Natural killer cell (primary cell): ENCODE data around the gene SRRD. TPM values are rescaled to one million over a fixed set of nuclear protein-coding genes. Genes with fewer than 3 reads are reported as not detected.
A peak's percentile ranks its signal among the peaks of the same experiment; 100 is the strongest.

Experiments
- ATAC-seq, 3 donors: fragments of 150-1000 bp in 2 of 3; fragments of 200-7000 bp in 1 of 3; cut with Tn5 transposase; 1 replicate in 1 of 3; 2 replicates in 2 of 3; pipeline ENCODE4 v1.10.0; 2021; ENCODE audit warnings: mild to moderate bottlenecking in 2 of 3, moderate library complexity in 2 of 3
- DNase-seq, 2 donors: peaks; one replicate each; pipeline versions ENCODE4 v3.0.0 to v3.0.0-alpha.2; 2013 to 2021; ENCODE audit warnings: mixed read lengths in 1 of 2
- H3K27ac ChIP-seq: one replicate; pipeline ENCODE4 v1.5.1; 2013; ENCODE audit warnings: mild to moderate bottlenecking, low read length
- H3K27me3 ChIP-seq: one replicate; pipeline ENCODE4 v1.6.1; 2013; ENCODE audit warnings: low read length; ENCODE audit not compliant: control insufficient read depth, insufficient read depth
- H3K36me3 ChIP-seq: one replicate; pipeline ENCODE4 v1.6.1; 2013; ENCODE audit warnings: low read length; ENCODE audit not compliant: control insufficient read depth, insufficient read depth
- H3K4me1 ChIP-seq: one replicate; pipeline ENCODE4 v1.6.1; 2013; ENCODE audit warnings: low read length; ENCODE audit not compliant: control insufficient read depth, insufficient read depth
- H3K4me3 ChIP-seq: one replicate; pipeline ENCODE4 v1.5.1; 2013; ENCODE audit warnings: low read length
- H3K9me3 ChIP-seq: one replicate; pipeline ENCODE4 v1.6.1; 2013; ENCODE audit warnings: low read length; ENCODE audit not compliant: control insufficient read depth, insufficient read depth
- H3K27ac Mint-ChIP-seq, 2 donors: one replicate each; pipeline ENCODE4 v1.8.0; 2022; ENCODE audit warnings: mild to moderate bottlenecking in 2 of 2, mixed read lengths in 2 of 2, moderate library complexity in 1 of 2
- H3K27me3 Mint-ChIP-seq, 2 donors: one replicate each; pipeline ENCODE4 v1.8.0; 2022; ENCODE audit warnings: low read depth in 2 of 2, mixed read lengths in 2 of 2
- H3K36me3 Mint-ChIP-seq: one replicate; pipeline ENCODE4 v1.8.0; 2022; ENCODE audit warnings: mixed read lengths
- H3K4me1 Mint-ChIP-seq, 2 donors: one replicate each; pipeline ENCODE4 v1.8.0; 2022; ENCODE audit warnings: mixed read lengths in 2 of 2
- H3K4me3 Mint-ChIP-seq: one replicate; pipeline ENCODE4 v1.8.0; 2022; ENCODE audit warnings: mild to moderate bottlenecking, moderate library complexity, mixed read lengths
- H3K9me3 Mint-ChIP-seq, 2 donors: one replicate each; pipeline ENCODE4 v1.8.0; 2022; ENCODE audit warnings: mixed read lengths in 2 of 2
- WGBS: methylation state at CpG from one replicate; pipeline ENCODE4 v1.1.7; 2013; ENCODE audit warnings: missing lambda C conversion rate; ENCODE audit not compliant: insufficient coverage; 5-methylcytosine and 5-hydroxymethylcytosine counted together
- intact Hi-C: fragments of 100-400 bp; cut with micrococcal nuclease; formaldehyde crosslinking; loops from one replicate; pipeline ENCODE4 v1.14.2; 2022
- total RNA-seq, 4 donors: library from RNA; stranded (reverse); fragments of 120-200 nt in 1 of 4; gene quantifications; one replicate each; pipeline versions ENCODE4 v1.2.3 to v1.2.4, GENCODE V29; 2013 to 2022
- TF ChIP-seq, protein P1 (sequence below): fragments of 200-600 bp; IDR thresholded peaks from one replicate; pipeline ENCODE4 v1.8.0; 2022; ENCODE audit warnings: antibody characterized with exemption

SRRD gene
- total RNA-seq, 3 donors from 2014 or later (not counting 1 experiment from before 2014, with no cell fraction given) = 18.8 to 21.5 (median 21.4) TPM

- no peaks in the 10 kb centered on the region for H3K27me3 ChIP-seq
- peaks cover 31 to 37% of the 10 kb centered on the region in 2 donors for H3K4me1 Mint-ChIP-seq
- no peak overlapping the region for H3K4me3 ChIP-seq
- intact Hi-C loops = no loop called here
- WGBS = 91% methylated on average over 12 of the region's 12 CpGs
- peak overlapping the region; percentile 1 for H3K27ac ChIP-seq
- DNase-seq = no peak
- no peak overlapping the region for H3K4me3 Mint-ChIP-seq
- peaks cover 5% of the 10 kb centered on the region for H3K4me1 ChIP-seq
- no peaks in the 10 kb centered on the region for H3K27me3 Mint-ChIP-seq
- H3K9me3 Mint-ChIP-seq = no peaks in the 10 kb centered on the region
- TF ChIP-seq, protein P1, sequence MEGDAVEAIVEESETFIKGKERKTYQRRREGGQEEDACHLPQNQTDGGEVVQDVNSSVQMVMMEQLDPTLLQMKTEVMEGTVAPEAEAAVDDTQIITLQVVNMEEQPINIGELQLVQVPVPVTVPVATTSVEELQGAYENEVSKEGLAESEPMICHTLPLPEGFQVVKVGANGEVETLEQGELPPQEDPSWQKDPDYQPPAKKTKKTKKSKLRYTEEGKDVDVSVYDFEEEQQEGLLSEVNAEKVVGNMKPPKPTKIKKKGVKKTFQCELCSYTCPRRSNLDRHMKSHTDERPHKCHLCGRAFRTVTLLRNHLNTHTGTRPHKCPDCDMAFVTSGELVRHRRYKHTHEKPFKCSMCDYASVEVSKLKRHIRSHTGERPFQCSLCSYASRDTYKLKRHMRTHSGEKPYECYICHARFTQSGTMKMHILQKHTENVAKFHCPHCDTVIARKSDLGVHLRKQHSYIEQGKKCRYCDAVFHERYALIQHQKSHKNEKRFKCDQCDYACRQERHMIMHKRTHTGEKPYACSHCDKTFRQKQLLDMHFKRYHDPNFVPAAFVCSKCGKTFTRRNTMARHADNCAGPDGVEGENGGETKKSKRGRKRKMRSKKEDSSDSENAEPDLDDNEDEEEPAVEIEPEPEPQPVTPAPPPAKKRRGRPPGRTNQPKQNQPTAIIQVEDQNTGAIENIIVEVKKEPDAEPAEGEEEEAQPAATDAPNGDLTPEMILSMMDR = no peak
- ATAC-seq = no peak
- H3K36me3 Mint-ChIP-seq = peaks cover 5% of the 10 kb centered on the region
- H3K9me3 ChIP-seq = no peaks in the 10 kb centered on the region
- peaks cover 83% of the 10 kb centered on the region for H3K36me3 ChIP-seq
- peak overlapping the region; percentile 79 to 88 for H3K27ac Mint-ChIP-seq
Observed at GRCh38 chr22:26536056-26536761, 52.5 kb downstream of the SRRD start.

DNA sequence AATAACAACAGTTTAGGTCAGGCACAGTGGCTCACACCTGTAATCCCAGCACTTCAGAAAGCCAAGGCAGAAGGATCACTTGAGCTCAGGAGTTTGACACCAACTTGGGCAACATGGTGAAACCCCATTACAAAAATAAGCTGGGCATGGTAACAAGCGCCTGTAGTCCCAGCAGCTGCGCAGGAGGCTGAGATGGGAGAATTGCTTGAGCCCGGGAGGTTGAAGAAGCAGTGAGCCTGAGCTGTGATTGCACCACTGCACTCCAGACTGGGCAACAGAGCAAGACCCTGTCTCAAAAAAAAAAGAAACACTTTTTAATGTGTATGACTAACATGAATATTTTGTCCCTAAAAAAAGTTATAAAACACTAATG lies 53.1 kb downstream of the SRRD start:
- Mint-ChIP-seq H3K9me3 (no peaks in the 10 kb centered on the region), H3K27ac (peak overlapping the region; percentile 79 to 88), H3K4me1 (peaks cover 31 to 37% of the 10 kb centered on the region in 2 donors), H3K27me3 (no peaks in the 10 kb centered on the region), H3K36me3 (no peaks in the 10 kb centered on the region), H3K4me3 (no peak overlapping the region)
- no peak for DNase-seq
- Histone ChIP-seq H3K27me3 (no peaks in the 10 kb centered on the region), H3K27ac (no peak overlapping the region), H3K9me3 (no peaks in the 10 kb centered on the region), H3K4me3 (no peak overlapping the region), H3K36me3 (peaks cover 77% of the 10 kb centered on the region), H3K4me1 (peaks cover 9% of the 10 kb centered on the region)
- WGBS = 100% methylated on average over 3 of the region's 3 CpGs
- no peak for ATAC-seq
- TF ChIP-seq, protein P1 = no peak
- intact Hi-C loops = no loop called here

DNA sequence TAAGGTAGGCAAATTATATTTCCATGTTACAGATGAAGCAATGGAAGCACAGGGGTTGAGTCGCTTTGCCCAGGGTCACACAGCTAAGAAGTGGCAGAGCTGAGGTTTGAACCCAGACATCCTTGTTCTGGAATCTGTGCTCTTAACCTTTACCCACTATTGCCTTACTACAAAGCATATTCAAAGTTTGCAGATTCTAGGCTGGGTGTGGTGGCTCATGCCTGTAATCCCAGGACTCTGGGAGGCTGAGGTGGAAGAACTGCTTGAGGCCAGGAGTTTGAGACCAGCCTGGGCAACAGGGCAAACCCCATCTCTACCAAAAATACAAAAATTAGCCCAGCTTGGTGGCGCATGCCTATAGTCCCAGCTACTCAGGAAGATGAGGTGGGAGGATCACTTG lies 56.4 kb downstream of the SRRD start:
- Histone ChIP-seq H3K9me3 (no peaks in the 10 kb centered on the region), H3K27me3 (no peaks in the 10 kb centered on the region), H3K36me3 (peaks cover 63% of the 10 kb centered on the region), H3K27ac (no peak overlapping the region), H3K4me3 (no peak overlapping the region), H3K4me1 (peaks cover 41% of the 10 kb centered on the region)
- Mint-ChIP-seq H3K4me1 (peaks cover 56 to 58% of the 10 kb centered on the region in 2 donors), H3K27me3 (no peaks in the 10 kb centered on the region), H3K9me3 (no peaks in the 10 kb centered on the region), H3K4me3 (no peak overlapping the region), H3K27ac (peak overlapping the region; percentile 71 to 79), H3K36me3 (no peaks in the 10 kb centered on the region)
- DNase-seq = no peak
- TF ChIP-seq, protein P1 = no peak
- 91% methylated on average over 2 of the region's 2 CpGs for WGBS
- ATAC-seq = no peak
- intact Hi-C loops = no loop called here
